Measurements from ENCODE around the gene ZFYVE9. TPM values are rescaled to one million over a fixed set of nuclear protein-coding genes. Genes with fewer than 3 reads are reported as not detected.

ZFYVE9 gene
- total and polyA plus RNA-seq, 9 of the 15 experiments (the other 6 are each of a cell fraction or from before 2014, with no cell fraction given), result 0.52 to 14.4 (median 8.9) TPM

DNA sequence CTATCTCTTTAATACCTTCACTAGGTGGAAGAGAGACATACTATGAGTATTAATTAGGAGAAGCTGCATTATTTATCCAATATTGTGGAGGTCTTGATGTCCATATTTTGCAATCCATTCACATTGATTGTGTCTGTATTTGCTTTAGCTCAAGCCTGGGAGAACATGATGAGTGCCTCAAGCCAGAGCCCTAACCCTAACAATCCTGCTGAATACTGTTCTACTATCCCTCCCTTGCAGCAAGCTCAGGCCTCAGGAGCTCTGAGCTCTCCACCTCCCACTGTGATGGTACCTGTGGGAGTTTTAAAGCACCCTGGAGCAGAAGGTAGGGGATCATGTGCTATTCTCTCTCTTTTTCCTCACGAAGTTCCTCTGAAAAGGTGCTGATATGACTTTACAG is 124.6 kb downstream of the ZFYVE9 start:
- Histone ChIP-seq H3K36me3 (ENCODE audit: control insufficient read depth, insufficient read depth, low read length) (no peaks in the 10 kb centered on the region), H3K4me3 (no peak overlapping the region), H3K27ac (ENCODE audit: extremely low read depth, low read depth, low read length) (no peak overlapping the region), H3K4me1 (replicated peaks in 1 of 2; ENCODE audit: control insufficient read depth in 2 of 2, insufficient read depth in 2 of 2, low read length in 2 of 2) (no peaks in the 10 kb centered on the region), H3K4me2 (ENCODE audit: insufficient read depth, low read length) (no peak overlapping the region), H3K9ac (ENCODE audit: insufficient read depth in 1 of 2, low read depth in 2 of 2, low read length in 2 of 2) (no peak overlapping the region), H2AFZ (ENCODE audit: low read depth, low read length) (no peak overlapping the region), H3K27me3 (ENCODE audit: control insufficient read depth in 2 of 2, insufficient read depth in 2 of 2, low read length in 2 of 2) (no peaks in the 10 kb centered on the region), H3K9me3 (replicated peaks; ENCODE audit: control insufficient read depth, insufficient read depth, low read depth, low read length) (no peaks in the 10 kb centered on the region), H3K9me1 (ENCODE audit: control insufficient read depth, insufficient read depth, low read length) (no peaks in the 10 kb centered on the region), H4K20me1 (replicated peaks; ENCODE audit: control insufficient read depth, insufficient read depth, low read length) (no peaks in the 10 kb centered on the region), H3K79me2 (ENCODE audit: control insufficient read depth, insufficient read depth, low read length) (no peaks in the 10 kb centered on the region)
- intact Hi-C loops (cut with micrococcal nuclease) (no loop called here), in situ Hi-C loops (cut with MboI) (no loop called here)
- 15% methylated on average over 1 of the region's 1 CpG for WGBS (ENCODE audit: insufficient coverage, low coverage, missing lambda C conversion rate)
- DNase-seq (ENCODE audit: extremely low read depth in 1 of 4, low spot score in 3 of 4) (no peak), ATAC-seq (peak; percentile 35; the same call in 1 of the 3 replicates), FAIRE-seq (no peak)
- no peak for TF ChIP-seq MAFF (IDR thresholded peaks at IDR 0.05; ENCODE audit: low read length)
- no peak for TF ChIP-seq BHLHE40 (IDR thresholded peaks at IDR 0.05; ENCODE audit: low read length)
- TF ChIP-seq CBFB (CRISPR knock-in tag; IDR thresholded peaks at IDR 0.05), result no peak
- no peak for TF ChIP-seq FOXK1 (CRISPR knock-in tag; IDR thresholded peaks at IDR 0.05; ENCODE audit: borderline replicate concordance)
- POLR2A ChIA-PET, result no interaction called here
- no TSS peak for BruUV-seq (replicated peaks)
- CTCF ChIA-PET (ENCODE audit: low intra/inter-chr PET ratio), result no interaction called here

DNA sequence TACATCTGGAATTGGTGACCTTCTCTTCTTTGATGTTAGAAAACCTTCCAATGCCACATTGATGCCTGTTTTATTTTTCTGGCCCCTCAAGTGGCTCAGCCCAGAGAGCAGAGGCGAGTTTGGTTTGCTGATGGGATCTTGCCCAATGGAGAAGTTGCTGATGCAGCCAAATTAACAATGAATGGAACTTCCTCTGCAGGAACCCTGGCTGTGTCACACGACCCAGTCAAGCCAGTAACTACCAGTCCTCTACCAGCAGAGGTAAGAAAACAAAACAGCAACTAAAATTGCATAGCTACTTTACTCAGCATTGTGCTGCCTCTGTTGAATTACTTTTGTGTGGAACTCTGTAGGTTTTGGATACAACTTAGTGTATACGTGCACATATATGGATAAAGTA is 126.5 kb downstream of the ZFYVE9 start:
- no peaks in the 10 kb centered on the region for H3K79me2 ChIP-seq (ENCODE audit: control insufficient read depth, insufficient read depth, low read length)
- TF ChIP-seq, protein P1, sequence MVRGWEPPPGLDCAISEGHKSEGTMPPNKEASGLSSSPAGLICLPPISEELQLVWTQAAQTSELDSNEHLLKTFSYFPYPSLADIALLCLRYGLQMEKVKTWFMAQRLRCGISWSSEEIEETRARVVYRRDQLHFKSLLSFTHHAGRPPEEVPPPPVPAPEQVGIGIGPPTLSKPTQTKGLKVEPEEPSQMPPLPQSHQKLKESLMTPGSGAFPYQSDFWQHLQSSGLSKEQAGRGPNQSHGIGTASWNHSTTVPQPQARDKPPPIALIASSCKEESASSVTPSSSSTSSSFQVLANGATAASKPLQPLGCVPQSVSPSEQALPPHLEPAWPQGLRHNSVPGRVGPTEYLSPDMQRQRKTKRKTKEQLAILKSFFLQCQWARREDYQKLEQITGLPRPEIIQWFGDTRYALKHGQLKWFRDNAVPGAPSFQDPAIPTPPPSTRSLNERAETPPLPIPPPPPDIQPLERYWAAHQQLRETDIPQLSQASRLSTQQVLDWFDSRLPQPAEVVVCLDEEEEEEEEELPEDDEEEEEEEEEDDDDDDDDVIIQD (CRISPR knock-in tag; IDR thresholded peaks at IDR 0.05), result no peak
- TF ChIP-seq BRCA1 (IDR thresholded peaks at IDR 0.05), result no peak
- TF ChIP-seq BRCA1 (CRISPR knock-in tag; IDR thresholded peaks at IDR 0.05), result no peak
- no peak for TF ChIP-seq POLR2B (IDR thresholded peaks at IDR 0.05; ENCODE audit: low read depth, partially characterized antibody)
- TF ChIP-seq XRCC5 (IDR thresholded peaks at IDR 0.05; ENCODE audit: low read depth, low read length), result no peak
- peak; percentile 73; the same call in 1 of the 2 replicates for TF ChIP-seq MAFF (IDR thresholded peaks at IDR 0.05; ENCODE audit: low read length)
- TF ChIP-seq C11orf30 (IDR thresholded peaks at IDR 0.05; ENCODE audit: low read depth), result peak; percentile 83
- peak; percentile 73 for TF ChIP-seq MAFG (tag; conservative IDR thresholded peaks at IDR 0.05)
- no peak for TF ChIP-seq HSF4 (CRISPR knock-in tag; IDR thresholded peaks at IDR 0.05; ENCODE audit: borderline replicate concordance)
- TF ChIP-seq ZNF316 (IDR thresholded peaks at IDR 0.05), result peak; percentile 87
- TF ChIP-seq TAF1 (IDR thresholded peaks at IDR 0.05; ENCODE audit: control insufficient read depth, extremely low read depth, insufficient read depth, low read length, severe bottlenecking), result no peak
- TF ChIP-seq, protein P2, sequence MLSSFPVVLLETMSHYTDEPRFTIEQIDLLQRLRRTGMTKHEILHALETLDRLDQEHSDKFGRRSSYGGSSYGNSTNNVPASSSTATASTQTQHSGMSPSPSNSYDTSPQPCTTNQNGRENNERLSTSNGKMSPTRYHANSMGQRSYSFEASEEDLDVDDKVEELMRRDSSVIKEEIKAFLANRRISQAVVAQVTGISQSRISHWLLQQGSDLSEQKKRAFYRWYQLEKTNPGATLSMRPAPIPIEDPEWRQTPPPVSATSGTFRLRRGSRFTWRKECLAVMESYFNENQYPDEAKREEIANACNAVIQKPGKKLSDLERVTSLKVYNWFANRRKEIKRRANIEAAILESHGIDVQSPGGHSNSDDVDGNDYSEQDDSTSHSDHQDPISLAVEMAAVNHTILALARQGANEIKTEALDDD (IDR thresholded peaks at IDR 0.05), result 0 out of 2 replicates have a peak, but pooled peaks have one; percentile 37
- TF ChIP-seq TEAD1 (CRISPR knock-in tag; IDR thresholded peaks at IDR 0.05), result no peak
- TF ChIP-seq MAFK (IDR thresholded peaks at IDR 0.05; ENCODE audit: low read length), result peak; percentile 77
- H3K27ac ChIP-seq (ENCODE audit: extremely low read depth, low read depth, low read length), result no peak overlapping the region
- ATAC-seq, result no peak
- 43% methylated on average over 3 of the region's 3 CpGs for WGBS (ENCODE audit: insufficient coverage, low coverage, missing lambda C conversion rate)
- no peaks in the 10 kb centered on the region for H3K9me1 ChIP-seq (ENCODE audit: control insufficient read depth, insufficient read depth, low read length)
- POLR2A ChIA-PET, result interaction anchor here (0.5 to 1.3 kb wide), 2 partner anchors 9 to 25 kb away, joined by 3 to 4 read pairs; no protein-coding TSS in a partner anchor
- no peaks in the 10 kb centered on the region for H3K36me3 ChIP-seq (ENCODE audit: control insufficient read depth, insufficient read depth, low read length)
- CTCF ChIA-PET (ENCODE audit: low intra/inter-chr PET ratio), result no interaction called here
- H3K4me3 ChIP-seq, result no peak overlapping the region
- in situ Hi-C loops (cut with MboI) (no loop called here), intact Hi-C loops (cut with micrococcal nuclease) (no loop called here)
- H3K4me2 ChIP-seq (ENCODE audit: insufficient read depth, low read length), result no peak overlapping the region
- H3K9me3 ChIP-seq (replicated peaks; ENCODE audit: control insufficient read depth, insufficient read depth, low read depth, low read length), result no peaks in the 10 kb centered on the region
- no peak for DNase-seq (ENCODE audit: extremely low read depth in 1 of 4, low spot score in 3 of 4)
- H2AFZ ChIP-seq (ENCODE audit: low read depth, low read length), result no peak overlapping the region
- no peaks in the 10 kb centered on the region for H4K20me1 ChIP-seq (replicated peaks; ENCODE audit: control insufficient read depth, insufficient read depth, low read length)
- no peaks in the 10 kb centered on the region for H3K27me3 ChIP-seq (ENCODE audit: control insufficient read depth in 2 of 2, insufficient read depth in 2 of 2, low read length in 2 of 2)
- no peak overlapping the region for H3K9ac ChIP-seq (ENCODE audit: insufficient read depth in 1 of 2, low read depth in 2 of 2, low read length in 2 of 2)
- no peaks in the 10 kb centered on the region for H3K4me1 ChIP-seq (replicated peaks in 1 of 2; ENCODE audit: control insufficient read depth in 2 of 2, insufficient read depth in 2 of 2, low read length in 2 of 2)
- no TSS peak for BruUV-seq (replicated peaks)
- no peak for FAIRE-seq

Data from K562 (cell line).